ENCODE results near the gene CTAGE1.

- no peak for TF ChIP-seq CTCF (IDR thresholded peaks at IDR 0.05; ENCODE audit: extremely low read depth in 1 of 2, insufficient read depth in 1 of 2, low read depth in 1 of 2, low read length in 2 of 2)
- no peak for TF ChIP-seq POLR2AphosphoS5 (IDR thresholded peaks at IDR 0.05; ENCODE audit: insufficient read depth, low read depth, low read length)
- TF ChIP-seq POLR2A (IDR thresholded peaks at IDR 0.05; ENCODE audit: low read depth, low read length): no peak
- TF ChIP-seq EZH2 (IDR thresholded peaks at IDR 0.05; ENCODE audit: borderline replicate concordance, low read depth, low read length, severe bottlenecking): no peak
- TF ChIP-seq MAX (IDR thresholded peaks at IDR 0.05; ENCODE audit: insufficient read depth, insufficient read length): no peak
- TF ChIP-seq JUN (IDR thresholded peaks at IDR 0.05; ENCODE audit: borderline replicate concordance, insufficient read depth, insufficient read length, low read depth): no peak
- TF ChIP-seq MYC (IDR thresholded peaks at IDR 0.05; ENCODE audit: low read depth, low read length): no peak
- TF ChIP-seq GATA2 (IDR thresholded peaks at IDR 0.05; ENCODE audit: insufficient read depth, insufficient read length, low read depth, low read length): no peak
- no peak for TF ChIP-seq FOS (IDR thresholded peaks at IDR 0.05; ENCODE audit: borderline replicate concordance, insufficient read depth, low read length)
Observed at GRCh38 chr18:22368021-22368420, 49.7 kb downstream of the CTAGE1 start.

All from endothelial cell of umbilical vein (primary cell).